GM19328 (cell line): ENCODE measurements around the gene OR52E6.

Experiments used
- ATAC-seq: cut with Tn5 transposase; IDR thresholded peaks from one replicate; pipeline ENCODE4 v1.9.1; 2021; ENCODE audit warnings: mild to moderate bottlenecking, moderate library complexity; ENCODE audit not compliant: unreplicated experiment

Gene OR52E6

GRCh38 chr11:5803982-5804381 is 37.7 kb downstream of the OR52E6 start:
- ATAC-seq = no peak

- no peak for ATAC-seq
Observed at GRCh38 chr11:5796541-5796940, 45.2 kb downstream of the OR52E6 start.

GRCh38 chr11:5791165-5791564 is 50.5 kb downstream of the OR52E6 start, which contains the start of gene OR52N1:
Gene OR52N1 (minus strand): TSS chr11:5791265. CDS start chr11:5788816, 2,449 bp downstream.
- ATAC-seq = no peak
